GM19193 (cell line): Measurements from ENCODE around the gene SEC16B.

Experiments
- POLR2A ChIP-seq: IDR thresholded peaks from 4 replicates; pipeline ENCODE4 v1.6.1; 2011; ENCODE audit not compliant: insufficient read depth, insufficient read length; ENCODE audit errors: extremely low read depth

SEC16B gene

DNA sequence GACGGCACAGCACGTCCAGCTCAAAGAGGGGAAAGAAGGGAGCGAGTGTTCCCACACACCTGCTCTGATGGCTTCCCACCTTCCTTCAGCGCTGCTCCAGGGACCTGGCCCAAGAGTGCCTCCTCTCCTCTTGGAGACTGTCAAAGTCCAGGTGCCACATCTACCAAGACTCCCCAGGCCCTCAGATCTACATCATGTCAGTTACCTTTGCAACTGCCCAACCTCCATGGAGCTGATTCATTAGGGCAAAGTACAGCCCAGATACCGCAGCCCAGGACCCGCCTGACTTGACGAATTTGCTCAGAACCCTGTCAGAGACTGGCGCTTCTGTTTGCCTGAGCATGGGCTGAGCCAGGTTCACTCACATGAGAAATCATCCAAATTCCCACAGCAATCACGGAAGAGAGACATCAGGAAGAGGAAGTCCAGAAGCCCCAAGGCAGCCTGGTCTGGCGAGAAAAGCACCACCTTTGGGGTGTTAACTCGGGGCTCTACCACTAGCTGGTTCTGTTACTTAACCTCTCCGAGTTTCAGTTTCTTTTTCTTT is at the start of gene SEC16B:
TSS of gene SEC16B (minus strand) at position 234 of the 547 bp plus-strand sequence. CDS start 2,077 bp downstream, outside the sequence.
- no peak for TF ChIP-seq POLR2A

DNA sequence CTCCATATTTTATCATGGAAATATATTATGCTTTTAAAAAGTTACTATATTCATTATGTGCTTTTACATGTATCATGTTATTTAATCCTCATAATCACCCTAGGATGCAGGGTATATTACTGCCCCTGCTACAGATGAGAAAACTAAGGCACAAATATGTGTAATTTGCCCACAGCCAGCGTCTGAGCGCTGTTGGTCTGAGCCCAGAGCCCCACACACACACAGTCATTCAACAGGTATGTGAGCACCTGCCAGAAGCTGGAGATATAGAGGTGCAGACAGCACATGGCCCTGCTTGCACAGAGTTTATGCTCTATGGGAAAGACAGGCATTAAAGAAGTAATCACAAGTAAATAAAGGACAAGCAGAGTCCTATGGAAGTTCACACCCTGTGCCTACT is 49.8 kb upstream of the SEC16B start:
- no peak for TF ChIP-seq POLR2A

- TF ChIP-seq POLR2A: no peak
These were observed 49.4 kb upstream of the SEC16B start for GRCh38 chr1:178019208-178019607.

GRCh38 chr1:178017517-178017916 is 47.7 kb upstream of the SEC16B start:
- no peak for TF ChIP-seq POLR2A

DNA sequence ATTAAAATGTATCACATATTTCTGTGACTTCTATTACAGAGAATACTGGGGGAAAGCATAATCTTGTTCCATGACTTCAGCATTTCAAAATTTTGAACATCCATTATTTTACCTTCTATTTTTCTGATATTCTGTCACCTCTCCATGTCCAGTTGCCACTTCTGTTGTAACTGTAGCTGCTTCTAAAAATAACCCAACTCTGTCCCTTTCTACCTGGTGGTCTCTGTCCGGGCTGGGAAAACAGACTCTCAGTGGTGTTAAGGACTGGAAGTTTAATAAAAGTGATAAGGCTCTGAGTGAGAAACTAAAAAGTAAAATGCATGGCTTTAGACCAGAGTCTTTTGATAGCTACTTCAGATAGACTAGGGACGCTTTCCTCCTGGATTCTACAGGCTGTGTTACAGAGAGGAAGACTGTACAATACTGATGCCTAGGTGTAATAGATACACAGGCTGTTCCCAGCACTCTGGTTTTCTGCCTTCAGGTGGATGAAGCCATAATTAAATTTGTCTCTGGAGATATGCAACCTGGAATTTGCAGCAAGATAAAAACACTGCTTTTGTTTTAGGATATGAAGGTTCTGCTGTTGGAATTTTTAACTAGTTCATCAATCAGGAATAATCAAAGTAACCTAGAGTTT is 42.1 kb upstream of the SEC16B start:
- no peak for TF ChIP-seq POLR2A

DNA sequence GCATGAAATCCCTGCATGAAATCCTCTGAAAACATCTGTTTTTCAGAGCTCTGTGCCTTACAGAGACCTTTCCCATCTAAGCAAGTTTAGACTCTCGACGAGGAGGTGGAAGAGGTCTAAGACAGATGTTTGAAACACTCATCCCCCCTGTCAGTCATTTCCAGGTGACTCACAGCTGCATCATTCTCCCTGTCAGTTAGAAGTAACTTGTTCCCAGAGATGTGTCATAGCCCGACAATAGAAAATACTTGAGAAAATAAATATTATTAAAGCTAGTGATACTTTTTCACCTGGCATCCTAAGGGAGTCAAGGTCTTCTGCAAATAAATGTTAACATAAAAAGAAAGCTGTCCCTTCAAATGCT is 41.6 kb upstream of the SEC16B start:
- no peak for TF ChIP-seq POLR2A

DNA sequence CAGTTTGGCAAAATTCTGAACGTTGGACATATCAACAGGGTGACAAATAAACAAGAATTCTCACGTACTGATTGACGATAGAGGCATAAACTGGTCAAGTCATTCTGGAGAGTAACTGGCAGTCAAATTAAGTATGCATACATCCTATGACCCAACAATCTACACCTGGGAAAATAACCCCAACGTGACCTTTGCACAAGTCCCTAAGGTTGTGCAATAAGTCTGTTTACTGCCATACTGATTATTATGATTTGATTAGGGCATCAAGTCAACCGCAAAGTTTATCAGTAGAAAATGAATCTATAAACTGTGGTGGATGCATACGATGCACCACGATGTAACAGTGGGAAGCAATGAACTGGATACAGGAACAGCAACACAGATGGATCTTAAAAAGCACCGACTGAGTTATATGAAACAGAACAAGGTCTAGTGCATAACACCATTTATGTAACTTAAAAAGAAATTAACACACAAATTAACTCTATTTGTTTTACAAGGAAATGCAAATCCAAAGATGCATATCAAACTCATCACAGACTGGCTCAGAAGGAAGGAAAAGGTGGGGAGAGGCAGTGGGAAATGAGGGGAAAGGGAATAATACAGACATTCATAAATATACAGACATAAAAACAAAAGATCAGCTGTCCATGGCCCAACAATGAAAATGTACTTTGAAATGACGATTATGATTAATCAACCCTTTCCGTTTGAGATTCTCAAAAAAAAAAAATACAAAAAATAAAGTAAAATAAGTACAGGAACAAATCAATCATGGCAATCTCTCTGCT is 41.0 kb upstream of the SEC16B start:
- TF ChIP-seq POLR2A: no peak

DNA sequence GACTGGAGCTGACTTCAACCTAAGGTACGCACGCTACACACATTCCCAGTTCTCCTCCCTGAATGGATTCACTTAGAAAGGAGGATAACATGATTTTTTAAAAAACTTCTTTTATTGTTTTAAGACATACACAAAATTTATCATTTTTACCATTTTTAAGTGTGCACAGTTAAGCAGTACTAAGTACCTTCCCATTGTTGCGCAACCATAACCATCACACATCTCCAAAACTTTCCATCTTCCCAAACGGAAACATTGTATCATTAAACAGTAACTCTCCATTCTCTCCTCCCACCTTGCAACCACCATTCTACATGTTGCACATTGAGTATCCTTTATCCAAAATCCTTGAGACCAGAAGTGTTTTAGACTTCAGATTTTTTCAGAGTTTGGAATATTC is 36.2 kb upstream of the SEC16B start:
- no peak for TF ChIP-seq POLR2A

DNA sequence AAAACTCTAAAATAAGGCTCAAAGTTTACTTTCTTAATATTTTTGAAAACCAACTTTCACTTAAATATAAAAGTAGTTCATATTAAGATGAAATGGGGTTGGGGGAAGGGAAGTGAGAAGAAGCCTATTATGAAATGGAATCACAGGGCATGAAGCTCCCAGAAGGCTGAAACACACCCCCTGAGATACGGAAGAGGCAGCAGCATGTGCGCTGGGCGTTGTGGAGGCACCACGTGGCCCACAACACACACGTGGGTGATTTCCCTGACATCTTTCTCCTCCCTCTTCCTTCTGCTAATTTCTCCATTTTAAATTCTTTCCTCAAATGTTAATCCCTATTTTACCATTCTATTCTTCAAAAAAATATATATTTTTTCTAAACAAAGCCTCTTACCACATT is 35.6 kb upstream of the SEC16B start:
- no peak for TF ChIP-seq POLR2A

- TF ChIP-seq POLR2A: no peak
These were observed 35.1 kb upstream of the SEC16B start for GRCh38 chr1:178004926-178005391.

- no peak for TF ChIP-seq POLR2A
These were observed 29.1 kb upstream of the SEC16B start for GRCh38 chr1:177998696-177999631.

DNA sequence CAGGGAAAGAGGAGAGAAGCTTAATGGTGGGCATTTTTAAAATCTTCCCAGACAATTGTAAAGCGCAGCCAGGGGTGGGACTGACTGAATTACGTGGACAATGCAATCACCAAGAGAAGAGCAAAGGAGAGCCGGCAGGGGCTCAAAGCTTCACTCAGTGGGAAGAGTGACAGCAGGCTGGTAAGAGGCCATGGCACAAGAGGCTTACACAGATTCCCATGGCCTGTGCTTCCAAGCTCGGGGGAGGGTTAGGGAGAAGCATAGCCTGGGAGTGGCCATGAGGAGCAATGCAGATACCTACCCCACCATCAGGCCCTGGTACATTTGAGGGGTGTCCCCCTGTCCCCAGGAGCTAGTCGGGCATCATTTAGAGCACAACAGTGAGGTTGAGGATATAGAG is 27.1 kb upstream of the SEC16B start:
- TF ChIP-seq POLR2A: no peak

DNA sequence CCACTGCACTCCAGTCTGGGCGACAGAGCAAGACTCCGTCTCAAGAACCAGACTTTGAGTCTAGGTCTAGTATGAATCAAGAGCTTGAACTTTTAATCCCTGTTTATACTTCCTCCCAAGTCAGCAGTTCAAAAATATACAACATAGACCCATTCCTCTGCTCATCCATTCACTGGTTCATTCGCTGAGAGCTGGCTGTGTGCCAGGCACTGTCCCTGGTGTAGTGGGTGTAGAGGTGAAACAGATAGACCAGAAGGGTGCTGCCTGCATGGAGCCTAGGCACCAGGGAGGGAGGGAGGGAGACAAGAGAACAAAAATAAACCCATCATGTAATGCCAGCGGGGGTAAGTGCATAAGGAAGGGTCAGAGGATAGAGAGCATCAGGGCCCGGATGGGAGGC is 25.5 kb upstream of the SEC16B start:
- no peak for TF ChIP-seq POLR2A

GRCh38 chr1:177984761-177985160 is 14.9 kb upstream of the SEC16B start:
- TF ChIP-seq POLR2A: no peak

- no peak for TF ChIP-seq POLR2A
These were observed 14.3 kb upstream of the SEC16B start for GRCh38 chr1:177984136-177984525.
